ENCODE results near the gene FBXL17. TPM values are rescaled to one million over a fixed set of nuclear protein-coding genes. Genes with fewer than 3 reads are reported as not detected.

Gene FBXL17
- total RNA-seq, 1 experiment from 2014 or later = 5.3 TPM

GRCh38 chr5:108430931-108431608 lies 49.2 kb upstream of the FBXL17 start:
- Histone ChIP-seq H3K9me3 (ENCODE audit: control insufficient read depth, low read depth, low read length) (no peaks in the 10 kb centered on the region), H3K23ac (ENCODE audit: insufficient read length, low read depth, low read length) (no peak overlapping the region), H3K4ac (ENCODE audit: low read depth, low read length) (no peak overlapping the region), H2BK5ac (ENCODE audit: insufficient read length, low read length) (no peak overlapping the region), H2BK15ac (ENCODE audit: low read depth, low read length) (no peak overlapping the region), H3K79me2 (ENCODE audit: insufficient read depth, low read length) (no peaks in the 10 kb centered on the region), H2BK20ac (ENCODE audit: low read depth, low read length, poor library complexity, severe bottlenecking) (no peak overlapping the region), H2BK12ac (ENCODE audit: insufficient read length, low read depth, low read length) (no peak overlapping the region), H4K91ac (ENCODE audit: insufficient read length, low read depth, low read length) (no peak overlapping the region), H3K4me2 (ENCODE audit: insufficient read depth, insufficient read length, low read length) (no peak overlapping the region), H3K27ac (ENCODE audit: insufficient read length, low read depth, low read length) (no peak overlapping the region), H3T11ph (ENCODE audit: low read length) (no peak overlapping the region), H4K20me1 (ENCODE audit: control insufficient read depth, insufficient read depth, insufficient read length) (no peaks in the 10 kb centered on the region), H3K18ac (ENCODE audit: insufficient read length, low read depth, low read length) (no peak overlapping the region), H3K4me1 (ENCODE audit: insufficient read depth, low read length) (no peaks in the 10 kb centered on the region), H3K9ac (ENCODE audit: extremely low read depth, insufficient read length, low read length) (no peak overlapping the region), H3K56ac (ENCODE audit: insufficient read length, low read depth, low read length) (no peak overlapping the region), H2BK120ac (ENCODE audit: low read depth, low read length, poor library complexity, severe bottlenecking) (no peak overlapping the region), H4K5ac (ENCODE audit: insufficient read length, low read depth, low read length) (no peak overlapping the region), H2AK5ac (ENCODE audit: insufficient read length, low read length) (no peak overlapping the region), H3K27me3 (ENCODE audit: insufficient read depth, low read length) (no peaks in the 10 kb centered on the region), H3K23me2 (ENCODE audit: insufficient read length, low read depth, low read length, poor library complexity, severe bottlenecking) (no peaks in the 10 kb centered on the region), H3K14ac (ENCODE audit: insufficient read depth, low read length) (no peak overlapping the region), H3K79me1 (ENCODE audit: insufficient read depth, low read depth, low read length, poor library complexity, severe bottlenecking) (no peaks in the 10 kb centered on the region), H4K8ac (replicated peaks; ENCODE audit: insufficient read length, low read depth, low read length) (no peak overlapping the region), H2AFZ (ENCODE audit: low read length) (no peak overlapping the region)
- TF ChIP-seq CTCF (conservative IDR thresholded peaks at IDR 0.05) = no peak
- Mint-ChIP-seq H3K27ac (no peak overlapping the region), H3K4me1 (peaks cover 0 to 2% of the 10 kb centered on the region in 2 experiments; a peak in 1 of 4 replicates), H3K36me3 (ENCODE audit: insufficient read depth in 1 of 3, low read depth in 3 of 3) (peaks cover 0 to 10% (median 0%) of the 10 kb centered on the region in 3 experiments; a peak in 1 of 7 replicates), H3K27me3 (ENCODE audit: low read depth) (no peaks in the 10 kb centered on the region), H3K9me3 (no peaks in the 10 kb centered on the region), H3K4me3 (no peak overlapping the region)
- no CpG with 5 or more reads among the region's 3 CpGs for WGBS (ENCODE audit: extremely low coverage, insufficient read length, low lambda C conversion rate)
- no peak for DNase-seq
